HPDE6-E6E7 (cell line): ENCODE results near the gene PRLR.

Experiments
- DNase-seq: peaks from one replicate; pipeline ENCODE4 v3.0.0; 2011; ENCODE audit warnings: missing footprints; ENCODE audit errors: extremely low spot score

Gene PRLR

GRCh38 chr5:35160486-35161116 lies 69.7 kb downstream of the PRLR start:
- DNase-seq: no peak

- DNase-seq: no peak
Measured at GRCh38 chr5:35159370-35159742, 70.9 kb downstream of the PRLR start.

GRCh38 chr5:35158622-35159369 lies 71.5 kb downstream of the PRLR start:
- DNase-seq: no peak

- no peak for DNase-seq
Measured at GRCh38 chr5:35158204-35158603, 72.1 kb downstream of the PRLR start.

- no peak for DNase-seq
Measured at GRCh38 chr5:35153375-35153932, 76.8 kb downstream of the PRLR start.

GRCh38 chr5:35152733-35153132 lies 77.6 kb downstream of the PRLR start:
- no peak for DNase-seq

GRCh38 chr5:35151146-35151920 lies 79.0 kb downstream of the PRLR start:
- DNase-seq: no peak

GRCh38 chr5:35149041-35149440 lies 81.2 kb downstream of the PRLR start:
- no peak for DNase-seq

GRCh38 chr5:35146406-35146805 lies 83.9 kb downstream of the PRLR start:
- DNase-seq: no peak

GRCh38 chr5:35145691-35146317 lies 84.5 kb downstream of the PRLR start:
- no peak for DNase-seq

- no peak for DNase-seq
Measured at GRCh38 chr5:35145012-35145411, 85.3 kb downstream of the PRLR start.

GRCh38 chr5:35143841-35144240 lies 86.4 kb downstream of the PRLR start:
- no peak for DNase-seq

GRCh38 chr5:35141739-35142138 lies 88.5 kb downstream of the PRLR start:
- DNase-seq: no peak

- no peak for DNase-seq
Measured at GRCh38 chr5:35138232-35138631, 92.1 kb downstream of the PRLR start.

GRCh38 chr5:35136386-35136785 lies 93.9 kb downstream of the PRLR start:
- DNase-seq: peak; percentile 23

- no peak for DNase-seq
Measured at GRCh38 chr5:35135239-35135700, 95.0 kb downstream of the PRLR start.

- DNase-seq: no peak
Measured at GRCh38 chr5:35134278-35135030, 95.8 kb downstream of the PRLR start.

- DNase-seq: no peak
Measured at GRCh38 chr5:35133186-35133585, 97.1 kb downstream of the PRLR start.

GRCh38 chr5:35131723-35132122 lies 98.6 kb downstream of the PRLR start:
- no peak for DNase-seq

GRCh38 chr5:35129921-35130485 lies 100.3 kb downstream of the PRLR start:
- DNase-seq: no peak

GRCh38 chr5:35129276-35129675 lies 101.0 kb downstream of the PRLR start:
- DNase-seq: no peak
